Upper lobe of right lung (tissue), 1 donor: Measurements from ENCODE around the gene GABRB3. TPM values are rescaled to one million over a fixed set of nuclear protein-coding genes. Genes with fewer than 3 reads are reported as not detected.

Experiments used
- ATAC-seq: fragments of 200-7000 bp; cut with Tn5 transposase; one replicate; pipeline ENCODE4 v1.9.1; 2020; ENCODE audit warnings: mild to moderate bottlenecking, moderate library complexity
- DNase-seq: peaks from one replicate; pipeline ENCODE4 v3.0.0-alpha.2; 2020
- H3K27ac ChIP-seq: fragments of 200-600 bp; one replicate; pipeline ENCODE4 v1.8.0; 2022
- H3K27me3 ChIP-seq: fragments of 200-600 bp; one replicate; pipeline ENCODE4 v1.8.0; 2022; ENCODE audit warnings: mild to moderate bottlenecking
- H3K36me3 ChIP-seq: fragments of 200-600 bp; one replicate; pipeline ENCODE4 v1.8.0; 2022
- H3K4me1 ChIP-seq: fragments of 200-600 bp; one replicate; pipeline ENCODE4 v1.8.0; 2022
- H3K4me3 ChIP-seq: fragments of 200-600 bp; one replicate; pipeline ENCODE4 v1.8.0; 2022; ENCODE audit warnings: mild to moderate bottlenecking
- H3K9me3 ChIP-seq: fragments of 200-600 bp; one replicate; pipeline ENCODE4 v1.8.0; 2022
- CTCF ChIP-seq: fragments of 200-600 bp; IDR thresholded peaks from one replicate; pipeline ENCODE4 v1.8.0; 2022; ENCODE audit warnings: antibody characterized with exemption
- intact Hi-C: fragments of 100-400 bp; cut with DNase I; formaldehyde crosslinking; loops from one replicate; pipeline ENCODE4 v1.11.0; 2022
- total RNA-seq: library from RNA; stranded (reverse); fragmentation: NEBNext Ultra II Directional; extraction: Animal tissue kit (Norgen Biotek cat#: 25700); gene quantifications from one replicate; pipeline ENCODE4 v1.2.1, GENCODE V29; 2021
- donor health status: DM: no; HTN: yes; CAD: no; lungs with severe emphysema.

GABRB3 gene
- total RNA-seq, 1 donor from 2014 or later = 3.2 TPM

- H3K4me1 ChIP-seq = no peaks in the 10 kb centered on the region
- H3K27ac ChIP-seq = no peak overlapping the region
- H3K9me3 ChIP-seq = no peaks in the 10 kb centered on the region
- TF ChIP-seq CTCF = no peak
- intact Hi-C loops = no loop called here
- no peaks in the 10 kb centered on the region for H3K27me3 ChIP-seq
- ATAC-seq (no peak), DNase-seq (no peak)
- H3K4me3 ChIP-seq = no peak overlapping the region
- H3K36me3 ChIP-seq = no peaks in the 10 kb centered on the region
Observed at GRCh38 chr15:26702381-26702780, 70.5 kb downstream of the GABRB3 start.

GRCh38 chr15:26698555-26698954 lies 74.3 kb downstream of the GABRB3 start:
- TF ChIP-seq CTCF = no peak
- Histone ChIP-seq H3K27me3 (no peaks in the 10 kb centered on the region), H3K4me3 (no peak overlapping the region), H3K36me3 (no peaks in the 10 kb centered on the region), H3K9me3 (peaks cover 5% of the 10 kb centered on the region), H3K27ac (no peak overlapping the region), H3K4me1 (no peaks in the 10 kb centered on the region)
- intact Hi-C loops = no loop called here
- ATAC-seq (no peak), DNase-seq (no peak)

- no peaks in the 10 kb centered on the region for H3K4me1 ChIP-seq
- no peak for ATAC-seq
- no peaks in the 10 kb centered on the region for H3K27me3 ChIP-seq
- peaks cover 5% of the 10 kb centered on the region for H3K9me3 ChIP-seq
- intact Hi-C loops = no loop called here
- no peak overlapping the region for H3K4me3 ChIP-seq
- DNase-seq = no peak
- H3K27ac ChIP-seq = no peak overlapping the region
- TF ChIP-seq CTCF = no peak
- H3K36me3 ChIP-seq = no peaks in the 10 kb centered on the region
Observed at GRCh38 chr15:26697913-26698312, 75.0 kb downstream of the GABRB3 start.

DNA sequence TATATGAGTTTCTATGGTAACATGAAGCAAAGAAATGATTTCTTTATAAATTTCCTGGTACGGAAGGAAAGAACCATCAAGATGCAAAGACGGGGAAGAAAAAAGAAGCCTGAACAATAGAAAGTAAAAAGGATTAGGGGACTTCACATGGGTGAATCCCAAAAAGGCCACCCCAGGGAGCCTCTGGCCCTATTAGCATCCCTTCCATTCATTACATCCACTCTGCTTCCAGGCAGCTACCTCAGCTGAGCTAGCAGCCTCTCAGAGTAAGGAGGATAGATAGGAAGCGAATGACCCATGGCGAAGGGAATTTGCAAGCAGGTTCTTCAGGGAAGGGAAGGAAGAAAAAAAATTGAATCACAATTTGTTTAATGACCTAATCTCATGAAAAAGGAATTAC lies 81.6 kb downstream of the GABRB3 start:
- ATAC-seq = no peak
- intact Hi-C loops = no loop called here
- no peaks in the 10 kb centered on the region for H3K36me3 ChIP-seq
- no peak for TF ChIP-seq CTCF
- no peaks in the 10 kb centered on the region for H3K27me3 ChIP-seq
- H3K27ac ChIP-seq = no peak overlapping the region
- H3K4me3 ChIP-seq = no peak overlapping the region
- DNase-seq = no peak
- no peaks in the 10 kb centered on the region for H3K4me1 ChIP-seq
- peaks cover 5% of the 10 kb centered on the region for H3K9me3 ChIP-seq

GRCh38 chr15:26690778-26691177 lies 82.1 kb downstream of the GABRB3 start:
- no peak for ATAC-seq
- no peak for DNase-seq
- Histone ChIP-seq H3K27ac (no peak overlapping the region), H3K4me3 (no peak overlapping the region), H3K4me1 (no peaks in the 10 kb centered on the region), H3K9me3 (peaks cover 3% of the 10 kb centered on the region), H3K36me3 (no peaks in the 10 kb centered on the region), H3K27me3 (no peaks in the 10 kb centered on the region)
- intact Hi-C loops = no loop called here
- no peak for TF ChIP-seq CTCF

GRCh38 chr15:26689462-26689861 lies 83.4 kb downstream of the GABRB3 start:
- Histone ChIP-seq H3K4me3 (no peak overlapping the region), H3K9me3 (no peaks in the 10 kb centered on the region), H3K27ac (no peak overlapping the region), H3K36me3 (no peaks in the 10 kb centered on the region), H3K4me1 (no peaks in the 10 kb centered on the region), H3K27me3 (no peaks in the 10 kb centered on the region)
- DNase-seq = no peak
- intact Hi-C loops = no loop called here
- no peak for TF ChIP-seq CTCF
- no peak for ATAC-seq
